A549 (cell line): ENCODE data around the gene RBM14. TPM values are rescaled to one million over a fixed set of nuclear protein-coding genes. Genes with fewer than 3 reads are reported as not detected.

Experiments used
- polyA plus RNA-seq, 4 experiments: library from polyadenylated mRNA; depleted of rRNA in 3 of 4; stranded (reverse); fragments of >200 nt; fragmentation: RNase III in 1 of 4; extraction: RNeasy Plus Mini Kit Qiagen cat#74134 plus additional on column Dnase treatment in 1 of 4; gene quantifications; 2 replicates in 3 of 4; 3 replicates in 1 of 4; pipeline ENCODE4 v1.2.3, GENCODE V29; 2011 to 2017
- small RNA-seq, 6 experiments: library from RNA; depleted of rRNA; stranded (forward); fragments of <200 nt; gene quantifications; one replicate each; pipeline ENCODE3, GENCODE V24; 2012

Gene RBM14
- polyA plus RNA-seq, 2 of the 4 experiments (the other 2 are of a cell fraction) = 33.0 to 103 TPM

Small RNA genes within 50 kb of the gene (small RNA-seq; reads per million reads assigned to genes)
- 0 to 0.43 (median 0) reads per million in 6 experiments for gene RNU4-39P

Other genes starting within 250 kb of the RBM14 start
- gene SLC29A2, start 244.9 kb upstream of the RBM14 start, polyA plus RNA-seq (2011; rRNA removed) = 2.6 and 3.9 TPM in 2 replicates
- gene SLC29A2, start 244.9 kb upstream of the RBM14 start, polyA plus RNA-seq (2017; fragmentation: RNase III; extraction: RNeasy Plus Mini Kit Qiagen cat#74134 plus additional on column Dnase treatment) = 4.3 to 7.6 TPM (median 6.4 TPM) in 3 replicates
- not detected in 2 replicates for gene NPAS4, start 195.6 kb upstream of the RBM14 start, polyA plus RNA-seq (2011; rRNA removed)
- 0.03 TPM in 1 of 3 replicates, not detected in the others for gene NPAS4, start 195.6 kb upstream of the RBM14 start, polyA plus RNA-seq (2017; fragmentation: RNase III; extraction: RNeasy Plus Mini Kit Qiagen cat#74134 plus additional on column Dnase treatment)
- 62.9 and 70.1 TPM in 2 replicates for gene MRPL11, start 177.8 kb upstream of the RBM14 start, polyA plus RNA-seq (2011; rRNA removed)
- gene MRPL11, start 177.8 kb upstream of the RBM14 start, polyA plus RNA-seq (2017; fragmentation: RNase III; extraction: RNeasy Plus Mini Kit Qiagen cat#74134 plus additional on column Dnase treatment) = 71.9 to 73.8 TPM (median 73.5 TPM) in 3 replicates
- 2.3 and 2.7 TPM in 2 replicates for gene PELI3, start 149.7 kb upstream of the RBM14 start, polyA plus RNA-seq (2011; rRNA removed)
- gene PELI3, start 149.7 kb upstream of the RBM14 start, polyA plus RNA-seq (2017; fragmentation: RNase III; extraction: RNeasy Plus Mini Kit Qiagen cat#74134 plus additional on column Dnase treatment) = 4.4 to 5.7 TPM (median 5.6 TPM) in 3 replicates
- gene DPP3, start 136.2 kb upstream of the RBM14 start, polyA plus RNA-seq (2011; rRNA removed) = 52.2 TPM in 2 replicates
- gene DPP3, start 136.2 kb upstream of the RBM14 start, polyA plus RNA-seq (2017; fragmentation: RNase III; extraction: RNeasy Plus Mini Kit Qiagen cat#74134 plus additional on column Dnase treatment) = 70.5 to 71.7 TPM (median 71.1 TPM) in 3 replicates
- 12.5 and 14.7 TPM in 2 replicates for gene BBS1, start 106.0 kb upstream of the RBM14 start, polyA plus RNA-seq (2011; rRNA removed)
- 10.9 to 13.4 TPM (median 12.5 TPM) in 3 replicates for gene BBS1, start 106.0 kb upstream of the RBM14 start, polyA plus RNA-seq (2017; fragmentation: RNase III; extraction: RNeasy Plus Mini Kit Qiagen cat#74134 plus additional on column Dnase treatment)
- gene ZDHHC24, start 70.6 kb upstream of the RBM14 start, polyA plus RNA-seq (2011; rRNA removed) = 8.4 and 8.6 TPM in 2 replicates
- gene ZDHHC24, start 70.6 kb upstream of the RBM14 start, polyA plus RNA-seq (2017; fragmentation: RNase III; extraction: RNeasy Plus Mini Kit Qiagen cat#74134 plus additional on column Dnase treatment) = 6.8 to 9.3 TPM (median 8.7 TPM) in 3 replicates
- gene ACTN3, start 69.7 kb upstream of the RBM14 start, polyA plus RNA-seq (2011; rRNA removed) = 0.03 TPM in 1 of 2 replicates, not detected in the other
- gene ACTN3, start 69.7 kb upstream of the RBM14 start, polyA plus RNA-seq (2017; fragmentation: RNase III; extraction: RNeasy Plus Mini Kit Qiagen cat#74134 plus additional on column Dnase treatment) = not detected in 3 replicates
- 19.2 and 29.1 TPM in 2 replicates for gene CTSF, start 48.0 kb upstream of the RBM14 start, polyA plus RNA-seq (2011; rRNA removed)
- 23.0 to 32.1 TPM (median 29.8 TPM) in 3 replicates for gene CTSF, start 48.0 kb upstream of the RBM14 start, polyA plus RNA-seq (2017; fragmentation: RNase III; extraction: RNeasy Plus Mini Kit Qiagen cat#74134 plus additional on column Dnase treatment)
- 0.47 and 0.54 TPM in 2 replicates for gene CCDC87, start 23.6 kb upstream of the RBM14 start, polyA plus RNA-seq (2011; rRNA removed)
- 0.56 to 0.68 TPM (median 0.65 TPM) in 3 replicates for gene CCDC87, start 23.6 kb upstream of the RBM14 start, polyA plus RNA-seq (2017; fragmentation: RNase III; extraction: RNeasy Plus Mini Kit Qiagen cat#74134 plus additional on column Dnase treatment)
- gene CCS, start 23.4 kb upstream of the RBM14 start, polyA plus RNA-seq (2011; rRNA removed) = 17.2 and 18.3 TPM in 2 replicates
- 40.3 to 48.2 TPM (median 46.5 TPM) in 3 replicates for gene CCS, start 23.4 kb upstream of the RBM14 start, polyA plus RNA-seq (2017; fragmentation: RNase III; extraction: RNeasy Plus Mini Kit Qiagen cat#74134 plus additional on column Dnase treatment)
- 190 and 264 TPM in 2 replicates for gene RBM4, start 22.1 kb downstream of the RBM14 start, polyA plus RNA-seq (2011; rRNA removed)
- gene RBM4, start 22.1 kb downstream of the RBM14 start, polyA plus RNA-seq (2017; fragmentation: RNase III; extraction: RNeasy Plus Mini Kit Qiagen cat#74134 plus additional on column Dnase treatment) = 164 to 171 TPM (median 168 TPM) in 3 replicates
- gene RBM4B, start 61.3 kb downstream of the RBM14 start, polyA plus RNA-seq (2011; rRNA removed) = 30.1 and 32.7 TPM in 2 replicates
- 24.6 to 31.0 TPM (median 28.0 TPM) in 3 replicates for gene RBM4B, start 61.3 kb downstream of the RBM14 start, polyA plus RNA-seq (2017; fragmentation: RNase III; extraction: RNeasy Plus Mini Kit Qiagen cat#74134 plus additional on column Dnase treatment)
- gene SPTBN2, start 112.6 kb downstream of the RBM14 start, polyA plus RNA-seq (2011; rRNA removed) = 4.4 and 5.8 TPM in 2 replicates
- 8.1 to 9.9 TPM (median 9.6 TPM) in 3 replicates for gene SPTBN2, start 112.6 kb downstream of the RBM14 start, polyA plus RNA-seq (2017; fragmentation: RNase III; extraction: RNeasy Plus Mini Kit Qiagen cat#74134 plus additional on column Dnase treatment)
- 20.3 and 22.1 TPM in 2 replicates for gene RCE1, start 226.8 kb downstream of the RBM14 start, polyA plus RNA-seq (2011; rRNA removed)
- gene RCE1, start 226.8 kb downstream of the RBM14 start, polyA plus RNA-seq (2017; fragmentation: RNase III; extraction: RNeasy Plus Mini Kit Qiagen cat#74134 plus additional on column Dnase treatment) = 21.3 to 23.3 TPM (median 22.5 TPM) in 3 replicates
- gene LRFN4, start 240.4 kb downstream of the RBM14 start, polyA plus RNA-seq (2011; rRNA removed) = 7.9 and 8.8 TPM in 2 replicates
- 33.9 to 50.0 TPM (median 44.7 TPM) in 3 replicates for gene LRFN4, start 240.4 kb downstream of the RBM14 start, polyA plus RNA-seq (2017; fragmentation: RNase III; extraction: RNeasy Plus Mini Kit Qiagen cat#74134 plus additional on column Dnase treatment)